Transverse colon (tissue), 4 donors: Measurements from ENCODE around the gene TNFRSF19. TPM values are rescaled to one million over a fixed set of nuclear protein-coding genes. Genes with fewer than 3 reads are reported as not detected.

Experiments
- DNase-seq: peaks from one replicate; pipeline ENCODE4 v3.0.0-alpha.2; 2019
- H3K27ac ChIP-seq, 4 donors: fragments of 200-600 bp; sonication (generic); 2 replicates each; pipeline ENCODE4 v1.5.1; 2016 to 2018; ENCODE audit warnings: inconsistent platforms in 4 of 4
- H3K27me3 ChIP-seq: fragments of 200-600 bp; sonication (generic); 2 replicates; pipeline ENCODE4 v1.5.1; 2017; ENCODE audit warnings: inconsistent platforms
- H3K36me3 ChIP-seq, 4 donors: fragments of 200-600 bp; sonication (generic); 2 replicates each; pipeline ENCODE4 v1.5.1; 2017 to 2019; ENCODE audit warnings: inconsistent platforms in 4 of 4
- H3K4me1 ChIP-seq, 4 donors: fragments of 200-600 bp; sonication (generic); 2 replicates each; pipeline ENCODE4 v1.5.1; 2017 to 2020; ENCODE audit warnings: inconsistent platforms in 4 of 4
- H3K4me3 ChIP-seq, 4 donors: fragments of 200-600 bp; sonication (generic); 1 replicate in 1 of 4; 2 replicates in 3 of 4; pipeline versions ENCODE4 v1.5.1 to v1.6.1; 2017 to 2019; ENCODE audit warnings: inconsistent platforms in 4 of 4
- H3K9me3 ChIP-seq, 2 donors: fragments of 200-600 bp; sonication (generic); 2 replicates each; pipeline ENCODE4 v1.5.1; 2017 to 2019; ENCODE audit warnings: inconsistent platforms in 2 of 2
- CTCF ChIP-seq, 5 experiments: fragments of 200-600 bp in 3 of 5; fragments of 450-650 bp in 2 of 5; sonication (generic) in 3 of 5; IDR thresholded peaks; 1 replicate in 2 of 5; 2 replicates in 3 of 5; pipeline ENCODE4 v1.5.1; 2016 to 2017; ENCODE audit warnings: antibody characterized with exemption in 5 of 5, inconsistent platforms in 3 of 5, mild to moderate bottlenecking in 2 of 5, moderate library complexity in 1 of 5
- EP300 ChIP-seq: sonication (generic); formaldehyde crosslinking; IDR thresholded peaks from one replicate; pipeline ENCODE4 v1.6.1; 2017; ENCODE audit warnings: antibody characterized with exemption, low read depth
- POLR2A ChIP-seq: fragments of 450-650 bp; IDR thresholded peaks from one replicate; pipeline ENCODE4 v1.6.1; 2016; ENCODE audit warnings: antibody characterized with exemption, mild to moderate bottlenecking, moderate library complexity
- POLR2AphosphoS5 ChIP-seq, 3 donors: sonication (generic); formaldehyde crosslinking; IDR thresholded peaks; one replicate each; pipeline ENCODE4 v1.6.1; 2016; ENCODE audit warnings: antibody characterized with exemption in 3 of 3
- WGBS, 2 donors: methylation state at CpG; one replicate each; pipeline ENCODE4 v1.1.5; 2018; ENCODE audit warnings: low coverage in 1 of 2; 5-methylcytosine and 5-hydroxymethylcytosine counted together
- in situ Hi-C, 4 donors: fragments of 200-750 bp; cut with MboI; loops; one replicate each; pipeline versions ENCODE4 v1.15.0 to v1.15.1; 2017; ENCODE audit warnings: low sequenced_read_pairs in 3 of 4, low pct_ligation_motif_present in 1 of 4, low pct_unique_long_range_greater_than_20kb in 1 of 4
- intact Hi-C: fragments of 100-400 bp; cut with DNase I; formaldehyde crosslinking; loops from one replicate; pipeline ENCODE4 v1.15.1; 2023; ENCODE audit warnings: low total_unique reads
- total RNA-seq, 4 donors: library from RNA; depleted of rRNA; stranded (reverse); fragments of >200 nt; gene quantifications; one replicate each; pipeline ENCODE4 v1.1.0, GENCODE V29; 2016

The TNFRSF19 gene
- total RNA-seq, 4 donors from 2014 or later: 0.80 to 1.3 (median 0.96) TPM; not detected in 1

GRCh38 chr13:23612731-23613130 is 42.5 kb downstream of the TNFRSF19 start:
- H3K36me3 ChIP-seq: no peaks in the 10 kb centered on the region
- in situ Hi-C loops: no loop called here
- no peak overlapping the region for H3K27ac ChIP-seq
- H3K9me3 ChIP-seq: no peaks in the 10 kb centered on the region
- intact Hi-C loops: no loop called here
- TF ChIP-seq CTCF (IDR thresholded peaks at IDR 0.05) (no peak), POLR2A (no peak), POLR2AphosphoS5 (IDR thresholded peaks at IDR 0.05) (no peak), EP300 (no peak)
- WGBS, 2 donors: 90 to 100% methylated on average over 2 of the region's 2 CpGs
- peaks cover 0 to 22% (median 2%) of the 10 kb centered on the region in 4 donors for H3K4me1 ChIP-seq
- DNase-seq: no peak
- H3K4me3 ChIP-seq: no peak overlapping the region
- no peaks in the 10 kb centered on the region for H3K27me3 ChIP-seq

- no peak overlapping the region for H3K27ac ChIP-seq
- H3K9me3 ChIP-seq: no peaks in the 10 kb centered on the region
- TF ChIP-seq POLR2A: no peak
- TF ChIP-seq CTCF (IDR thresholded peaks at IDR 0.05): no peak
- TF ChIP-seq POLR2AphosphoS5 (IDR thresholded peaks at IDR 0.05): no peak
- no peak for TF ChIP-seq EP300
- in situ Hi-C loops: no loop called here
- no peak for DNase-seq
- intact Hi-C loops: no loop called here
- WGBS, 2 donors: 59 to 83% methylated on average over 1 to 3 of the region's 3 CpGs
- peaks cover 0 to 20% (median 2%) of the 10 kb centered on the region in 4 donors for H3K4me1 ChIP-seq
- no peaks in the 10 kb centered on the region for H3K27me3 ChIP-seq
- no peaks in the 10 kb centered on the region for H3K36me3 ChIP-seq
- H3K4me3 ChIP-seq: no peak overlapping the region
These were observed 43.4 kb downstream of the TNFRSF19 start for GRCh38 chr13:23613596-23613995.

- no peak for TF ChIP-seq EP300
- no peak for TF ChIP-seq CTCF (IDR thresholded peaks at IDR 0.05)
- TF ChIP-seq POLR2AphosphoS5 (IDR thresholded peaks at IDR 0.05): no peak
- TF ChIP-seq POLR2A: no peak
- Histone ChIP-seq H3K4me3 (no peak overlapping the region), H3K4me1 (peaks cover 0 to 3% (median 0%) of the 10 kb centered on the region in 4 donors), H3K36me3 (no peaks in the 10 kb centered on the region), H3K9me3 (no peaks in the 10 kb centered on the region), H3K27me3 (no peaks in the 10 kb centered on the region), H3K27ac (no peak overlapping the region)
- 77 to 87% methylated on average over 7 to 15 of the region's 15 CpGs for WGBS, 2 donors
- intact Hi-C loops: no loop called here
- in situ Hi-C loops: no loop called here
- no peak for DNase-seq
These were observed 45.3 kb downstream of the TNFRSF19 start for GRCh38 chr13:23615395-23616081.

GRCh38 chr13:23616228-23616627 is 46.0 kb downstream of the TNFRSF19 start:
- no peak overlapping the region for H3K4me3 ChIP-seq
- H3K27me3 ChIP-seq: no peaks in the 10 kb centered on the region
- no peaks in the 10 kb centered on the region for H3K36me3 ChIP-seq
- intact Hi-C loops (no loop called here), in situ Hi-C loops (no loop called here)
- H3K27ac ChIP-seq: no peak overlapping the region
- TF ChIP-seq CTCF (IDR thresholded peaks at IDR 0.05): no peak
- TF ChIP-seq POLR2A: no peak
- no peak for TF ChIP-seq POLR2AphosphoS5 (IDR thresholded peaks at IDR 0.05)
- TF ChIP-seq EP300: no peak
- H3K4me1 ChIP-seq: no peaks in the 10 kb centered on the region
- no peak for DNase-seq
- no peaks in the 10 kb centered on the region for H3K9me3 ChIP-seq
- 68 to 75% methylated on average over 1 to 2 of the region's 2 CpGs for WGBS, 2 donors
